ENCODE measurements around the gene FAM193A.

GRCh38 chr4:2733844-2734574 is 197.6 kb downstream of the FAM193A start:
- no peak for TF ChIP-seq CTCF (IDR thresholded peaks at IDR 0.05)
- no peak for TF ChIP-seq POLR2A (IDR thresholded peaks at IDR 0.05)
